Measurements from ENCODE around the gene TOM1L2.

The TOM1L2 gene

GRCh38 chr17:17845046-17845775, 127.0 kb downstream of the TOM1L2 start:
- DNase-seq = no peak

GRCh38 chr17:17844500-17844899, 127.7 kb downstream of the TOM1L2 start:
- no peak for DNase-seq

- no peak for DNase-seq
Measured at GRCh38 chr17:17844079-17844478, 128.1 kb downstream of the TOM1L2 start.

- DNase-seq = no peak
Measured at GRCh38 chr17:17843096-17843495, 129.1 kb downstream of the TOM1L2 start.

- DNase-seq = no peak
Measured at GRCh38 chr17:17842111-17842876, 129.9 kb downstream of the TOM1L2 start.

GRCh38 chr17:17841601-17842025, 130.6 kb downstream of the TOM1L2 start:
- no peak for DNase-seq

- peak; percentile 27 for DNase-seq
Measured at GRCh38 chr17:17840751-17841591, 131.2 kb downstream of the TOM1L2 start.

GRCh38 chr17:17839791-17840707, 132.2 kb downstream of the TOM1L2 start:
- peak; percentile 86 for DNase-seq

GRCh38 chr17:17837966-17838962, 133.9 kb downstream of the TOM1L2 start:
- no peak for DNase-seq

GRCh38 chr17:17837380-17837821, 134.8 kb downstream of the TOM1L2 start:
- no peak for DNase-seq

GRCh38 chr17:17836818-17837379, 135.3 kb downstream of the TOM1L2 start, which contains the start of gene SREBF1:
Gene SREBF1 (minus strand): TSS chr17:17836986. CDS start chr17:17836817, 169 bp downstream.
- DNase-seq = peak; percentile 78

GRCh38 chr17:17836250-17836817, 135.9 kb downstream of the TOM1L2 start:
- peak; percentile 97 for DNase-seq

- DNase-seq = no peak
Measured at GRCh38 chr17:17835415-17836249, 136.6 kb downstream of the TOM1L2 start.

GRCh38 chr17:17834974-17835373, 137.2 kb downstream of the TOM1L2 start:
- DNase-seq = no peak

- DNase-seq = no peak
Measured at GRCh38 chr17:17833658-17834357, 138.4 kb downstream of the TOM1L2 start.

GRCh38 chr17:17832032-17832363, 140.2 kb downstream of the TOM1L2 start:
- no peak for DNase-seq

- no peak for DNase-seq
Measured at GRCh38 chr17:17831208-17832031, 140.8 kb downstream of the TOM1L2 start.

Measured in CD4-positive, alpha-beta T cell treated with Interleukin-15 for 1 hour (primary cell).